NT2/D1 (cell line): Measurements from ENCODE around the gene EXOC8.

Experiments used
- DNase-seq: peaks from one replicate; pipeline ENCODE4 v3.0.0-alpha.2; 2011; ENCODE audit warnings: low read depth, low spot score
- H3K27me3 ChIP-seq: 2 replicates; pipeline ENCODE4 v1.6.0; 2011; ENCODE audit warnings: mild to moderate bottlenecking; ENCODE audit not compliant: insufficient read length, insufficient read depth
- H3K36me3 ChIP-seq: 2 replicates; pipeline ENCODE4 v1.6.1; 2011; ENCODE audit warnings: mild to moderate bottlenecking, low read length, mixed read lengths; ENCODE audit not compliant: insufficient read depth, insufficient read length
- H3K4me1 ChIP-seq: 2 replicates; pipeline ENCODE4 v1.5.1; 2011; ENCODE audit not compliant: insufficient read depth, insufficient read length
- H3K4me3 ChIP-seq: 2 replicates; pipeline ENCODE4 v1.5.1; 2011; ENCODE audit warnings: low read depth; ENCODE audit not compliant: insufficient read length
- H3K9ac ChIP-seq: 2 replicates; pipeline ENCODE4 v1.6.0; 2011; ENCODE audit warnings: low read depth; ENCODE audit not compliant: insufficient read length
- H3K9me3 ChIP-seq: 2 replicates; pipeline ENCODE4 v1.5.1; 2011; ENCODE audit warnings: mild to moderate bottlenecking, low read length; ENCODE audit not compliant: insufficient read depth
- SUZ12 ChIP-seq: IDR thresholded peaks from 2 replicates; pipeline ENCODE4 v1.6.1; 2011; ENCODE audit not compliant: insufficient read length, insufficient read depth; ENCODE audit errors: extremely low read depth
- YY1 ChIP-seq: IDR thresholded peaks from 2 replicates; pipeline ENCODE4 v1.6.1; 2011; ENCODE audit not compliant: insufficient read length, insufficient read depth
- ZNF274 ChIP-seq: IDR thresholded peaks from 2 replicates; pipeline ENCODE4 v1.6.1; 2011; ENCODE audit warnings: mild to moderate bottlenecking, low read depth, low read length

Gene EXOC8

GRCh38 chr1:231363624-231364023 is 26.0 kb upstream of the EXOC8 start:
- DNase-seq: no peak
- H3K4me3 ChIP-seq: no peak overlapping the region
- TF ChIP-seq ZNF274 (no peak), YY1 (no peak), SUZ12 (no peak)
- no peaks in the 10 kb centered on the region for H3K4me1 ChIP-seq
- peaks cover 14% of the 10 kb centered on the region for H3K36me3 ChIP-seq
- H3K27me3 ChIP-seq: no peaks in the 10 kb centered on the region
- H3K9ac ChIP-seq: no peak overlapping the region
- no peaks in the 10 kb centered on the region for H3K9me3 ChIP-seq

DNA sequence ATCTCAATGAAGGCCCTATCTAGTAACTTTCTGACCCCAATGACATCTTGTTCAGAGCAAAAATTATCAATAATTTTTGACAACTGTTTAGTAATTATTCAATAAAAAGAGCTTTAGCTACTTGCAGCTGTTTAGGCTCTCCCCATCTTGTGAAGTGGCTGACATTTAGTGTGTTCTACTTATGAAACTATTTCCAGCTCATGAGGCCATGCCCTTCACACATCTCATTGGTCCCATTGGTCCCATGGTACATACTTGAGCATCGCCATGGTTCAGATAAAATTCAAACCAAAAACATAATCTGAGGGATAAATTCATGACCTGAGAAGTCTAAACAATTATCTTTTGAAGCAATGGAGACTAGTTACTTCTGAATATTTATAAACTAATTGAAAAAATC is 24.7 kb upstream of the EXOC8 start:
- H3K9ac ChIP-seq: no peak overlapping the region
- no peaks in the 10 kb centered on the region for H3K4me1 ChIP-seq
- DNase-seq: no peak
- H3K4me3 ChIP-seq: no peak overlapping the region
- H3K36me3 ChIP-seq: peaks cover 14% of the 10 kb centered on the region
- H3K9me3 ChIP-seq: no peaks in the 10 kb centered on the region
- no peaks in the 10 kb centered on the region for H3K27me3 ChIP-seq
- TF ChIP-seq ZNF274: no peak
- no peak for TF ChIP-seq SUZ12
- TF ChIP-seq YY1: no peak

- no peaks in the 10 kb centered on the region for H3K27me3 ChIP-seq
- no peak for DNase-seq
- H3K9ac ChIP-seq: no peak overlapping the region
- no peaks in the 10 kb centered on the region for H3K9me3 ChIP-seq
- no peak for TF ChIP-seq ZNF274
- TF ChIP-seq YY1: no peak
- TF ChIP-seq SUZ12: no peak
- no peaks in the 10 kb centered on the region for H3K4me1 ChIP-seq
- peaks cover 4% of the 10 kb centered on the region for H3K36me3 ChIP-seq
- no peak overlapping the region for H3K4me3 ChIP-seq
Measured at GRCh38 chr1:231359113-231359512, 21.5 kb upstream of the EXOC8 start.

GRCh38 chr1:231357831-231358354 is 20.2 kb upstream of the EXOC8 start:
- Histone ChIP-seq H3K9me3 (no peaks in the 10 kb centered on the region), H3K9ac (no peak overlapping the region), H3K4me3 (no peak overlapping the region), H3K27me3 (no peaks in the 10 kb centered on the region), H3K4me1 (no peaks in the 10 kb centered on the region), H3K36me3 (peaks cover 14% of the 10 kb centered on the region)
- no peak for TF ChIP-seq ZNF274
- no peak for TF ChIP-seq YY1
- no peak for TF ChIP-seq SUZ12
- DNase-seq: peak; percentile 44

GRCh38 chr1:231357187-231357772 is 19.6 kb upstream of the EXOC8 start:
- no peak for TF ChIP-seq SUZ12
- TF ChIP-seq ZNF274: no peak
- no peak for TF ChIP-seq YY1
- no peak for DNase-seq
- no peak overlapping the region for H3K4me3 ChIP-seq

GRCh38 chr1:231355171-231355570 is 17.5 kb upstream of the EXOC8 start:
- Histone ChIP-seq H3K4me1 (no peaks in the 10 kb centered on the region), H3K4me3 (no peak overlapping the region), H3K9ac (no peak overlapping the region), H3K27me3 (no peaks in the 10 kb centered on the region), H3K36me3 (peaks cover 37% of the 10 kb centered on the region), H3K9me3 (no peaks in the 10 kb centered on the region)
- no peak for TF ChIP-seq YY1
- TF ChIP-seq SUZ12: no peak
- no peak for TF ChIP-seq ZNF274
- DNase-seq: no peak

More at GRCh38 chr1:231357187-231357772, 19.6 kb upstream of the EXOC8 start:
- peaks cover 20% of the 10 kb centered on the region for H3K36me3 ChIP-seq
- H3K27me3 ChIP-seq: no peaks in the 10 kb centered on the region
- no peak overlapping the region for H3K9ac ChIP-seq
- H3K4me1 ChIP-seq: no peaks in the 10 kb centered on the region
- no peaks in the 10 kb centered on the region for H3K9me3 ChIP-seq

- H3K27me3 ChIP-seq: no peaks in the 10 kb centered on the region
- no peaks in the 10 kb centered on the region for H3K9me3 ChIP-seq
- H3K9ac ChIP-seq: no peak overlapping the region
- no peaks in the 10 kb centered on the region for H3K4me1 ChIP-seq
- H3K4me3 ChIP-seq: no peak overlapping the region
- TF ChIP-seq ZNF274 (no peak), YY1 (no peak), SUZ12 (no peak)
- peaks cover 42% of the 10 kb centered on the region for H3K36me3 ChIP-seq
- no peak for DNase-seq
Measured at GRCh38 chr1:231354330-231355020, 16.8 kb upstream of the EXOC8 start.
